NCI-H1694 treated with DMSO at 0.1 percent for 48 hours (cell line): ENCODE measurements around the gene RSPO4.

Source experiments
- DNase-seq: peaks from one replicate; lab custom pipeline; 2025; lab: John Stamatoyannopoulos, UW

RSPO4 gene

DNA sequence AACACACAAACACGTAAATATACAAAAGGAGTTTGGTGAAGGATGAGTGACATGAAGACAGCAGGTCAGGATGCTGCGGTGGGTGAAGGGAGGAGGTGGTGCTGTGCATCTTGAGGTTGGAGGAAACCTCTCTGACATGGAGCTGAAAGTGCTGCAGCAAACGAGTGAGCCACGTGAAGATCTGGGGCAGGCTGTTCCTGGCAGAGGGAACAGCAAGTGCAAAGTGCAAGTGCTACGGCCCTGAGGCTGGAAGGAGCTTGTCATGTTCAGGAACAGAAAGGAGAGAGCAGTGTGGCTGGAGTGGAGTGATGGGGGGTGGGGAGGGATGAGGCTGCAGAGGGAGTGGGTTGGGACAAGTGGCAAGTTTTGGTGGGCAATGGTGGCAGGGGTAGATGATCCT, 61.2 kb downstream of the RSPO4 start:
- no peak for DNase-seq

DNA sequence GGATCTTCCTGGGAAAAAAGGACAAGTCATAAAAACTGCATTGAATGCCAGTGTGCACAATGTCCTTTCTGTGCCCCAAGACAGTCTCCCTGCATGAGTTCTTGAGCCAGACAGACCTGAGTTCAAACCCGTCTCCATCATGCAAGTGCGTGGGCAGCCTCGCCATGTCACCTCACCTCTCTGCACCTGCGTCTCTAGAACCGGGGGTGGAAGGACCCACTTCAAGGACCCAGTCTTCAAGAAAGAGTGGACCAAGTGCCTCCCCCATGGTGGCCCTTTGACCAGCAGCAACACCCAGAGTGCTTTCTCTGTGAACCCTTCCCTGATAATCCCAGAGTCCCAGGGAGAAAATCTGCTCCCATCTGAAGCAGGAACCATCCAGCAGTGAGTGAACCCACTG, 62.5 kb downstream of the RSPO4 start:
- no peak for DNase-seq

DNA sequence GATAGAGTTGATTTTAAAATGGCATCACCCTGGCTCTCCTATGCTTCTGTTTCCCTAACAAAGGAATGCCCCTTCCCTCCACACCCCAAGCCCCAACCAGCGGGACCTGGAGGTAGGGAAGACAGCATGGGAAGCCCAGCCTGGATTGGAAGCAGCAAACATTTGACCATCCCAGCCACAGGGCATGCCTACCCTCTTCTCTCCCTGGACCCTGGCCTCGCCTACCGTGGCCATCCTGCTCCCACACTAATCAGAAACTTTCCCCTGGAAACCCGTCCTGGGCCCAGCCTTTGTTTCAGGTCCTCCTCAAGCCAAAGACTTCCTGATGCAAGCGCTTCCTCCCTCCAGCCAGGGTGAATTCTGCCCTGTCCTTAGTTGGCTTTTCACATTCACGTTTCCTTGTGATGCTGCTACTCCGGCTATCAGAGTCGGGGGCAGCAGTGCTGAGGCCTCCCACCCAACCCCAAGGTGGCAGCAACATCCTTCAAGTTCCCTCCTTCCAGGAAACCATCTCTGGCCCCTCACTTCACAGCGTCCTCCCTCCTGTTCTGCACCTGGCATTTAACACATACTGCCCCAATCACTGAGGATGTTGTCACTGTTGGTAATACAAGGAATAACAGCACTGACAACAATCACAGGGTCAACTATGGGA, 67.8 kb downstream of the RSPO4 start:
- DNase-seq = no peak

DNA sequence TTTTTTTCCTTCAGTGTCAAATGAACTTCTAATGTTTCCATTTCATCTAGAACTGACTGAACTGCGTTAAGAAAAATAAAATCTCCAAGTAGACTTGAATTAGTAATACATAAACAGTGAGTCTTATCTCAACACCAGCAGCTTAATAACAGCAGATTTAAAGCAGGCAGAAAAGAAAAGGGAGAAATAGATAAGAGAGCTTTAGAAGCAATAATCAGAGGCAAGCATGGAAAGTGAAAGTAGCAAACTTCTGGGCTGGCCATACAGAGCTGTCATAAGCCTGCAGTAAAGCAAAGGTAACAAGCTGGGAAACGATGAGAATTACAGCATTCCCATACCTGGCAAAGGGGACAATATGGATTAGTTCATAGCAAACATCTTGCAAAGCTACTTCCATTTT, 69.1 kb downstream of the RSPO4 start:
- no peak for DNase-seq

DNA sequence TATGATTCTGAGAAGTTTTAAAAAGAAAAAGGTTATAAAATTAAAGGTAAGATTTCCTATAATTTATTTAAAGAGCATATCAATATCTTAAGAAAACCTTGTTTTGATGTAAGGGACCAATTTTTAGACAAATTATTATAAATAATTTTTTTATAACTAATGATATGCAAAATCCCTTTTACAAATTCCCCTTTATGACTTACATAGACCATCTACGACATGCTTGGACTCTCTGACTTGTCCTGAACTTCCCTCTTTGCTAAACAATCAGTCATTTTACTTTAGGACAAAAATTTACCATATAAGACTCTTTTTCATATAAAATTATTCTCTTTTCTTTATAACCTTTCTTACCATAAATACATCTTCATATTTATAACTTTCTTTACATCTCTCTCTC, 70.7 kb downstream of the RSPO4 start:
- no peak for DNase-seq

DNA sequence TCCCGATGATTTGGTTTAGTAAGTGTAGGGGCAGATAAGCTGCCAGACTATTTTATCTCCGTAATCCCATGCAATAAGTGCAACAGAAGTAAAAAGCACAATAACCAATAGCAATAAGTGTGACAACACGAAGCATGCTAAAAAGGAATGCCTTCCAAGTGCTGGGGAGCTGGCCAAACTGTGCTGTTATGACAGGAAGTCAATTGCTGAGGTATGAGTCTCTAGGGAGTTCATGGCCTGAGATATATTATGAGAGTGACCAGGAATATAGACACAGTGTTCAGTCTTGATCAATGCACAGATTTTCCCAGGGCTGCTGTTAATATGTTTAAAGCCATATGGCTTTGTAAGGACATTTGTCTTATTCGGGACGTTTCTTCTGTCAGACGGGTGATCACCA, 75.4 kb downstream of the RSPO4 start:
- DNase-seq = no peak

DNA sequence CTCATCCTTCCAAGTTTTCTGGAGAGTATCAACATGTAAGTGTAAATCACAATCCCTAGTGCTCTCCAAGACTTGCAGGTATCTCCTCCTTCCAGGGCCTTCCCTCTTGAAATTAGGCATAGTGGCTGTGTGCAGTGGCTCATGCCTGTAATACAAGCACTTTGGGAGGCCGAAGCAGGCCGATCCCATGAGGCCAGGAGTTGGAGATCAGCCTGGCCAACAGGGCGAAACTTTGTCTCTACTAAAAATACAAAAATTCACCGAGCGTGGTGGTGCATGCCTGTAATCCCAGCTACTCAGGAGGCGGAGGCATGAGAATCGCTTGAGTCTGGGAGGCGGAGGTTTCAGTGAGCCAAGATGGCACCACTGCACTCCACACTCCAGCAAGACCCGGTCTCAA, 76.6 kb downstream of the RSPO4 start:
- no peak for DNase-seq

DNA sequence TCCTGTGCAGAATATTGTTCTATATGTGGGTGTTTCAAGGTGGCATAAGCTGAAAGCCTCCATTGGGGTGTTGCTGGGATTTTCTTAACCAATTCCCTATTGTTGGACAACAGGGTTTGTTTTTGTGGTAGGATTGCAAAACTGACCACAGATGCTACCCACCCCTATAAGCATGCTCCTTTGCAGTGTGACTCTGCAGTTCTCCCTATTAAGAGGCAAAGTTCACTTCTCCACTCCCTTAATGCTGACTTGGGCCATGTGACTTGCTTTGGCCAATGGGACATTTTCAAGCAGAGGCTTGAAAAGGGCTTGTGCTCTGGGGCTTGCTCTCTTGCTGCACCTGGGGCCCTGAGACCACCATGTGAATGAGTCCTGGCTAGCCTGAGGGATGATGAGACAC, 77.5 kb downstream of the RSPO4 start:
- no peak for DNase-seq

DNA sequence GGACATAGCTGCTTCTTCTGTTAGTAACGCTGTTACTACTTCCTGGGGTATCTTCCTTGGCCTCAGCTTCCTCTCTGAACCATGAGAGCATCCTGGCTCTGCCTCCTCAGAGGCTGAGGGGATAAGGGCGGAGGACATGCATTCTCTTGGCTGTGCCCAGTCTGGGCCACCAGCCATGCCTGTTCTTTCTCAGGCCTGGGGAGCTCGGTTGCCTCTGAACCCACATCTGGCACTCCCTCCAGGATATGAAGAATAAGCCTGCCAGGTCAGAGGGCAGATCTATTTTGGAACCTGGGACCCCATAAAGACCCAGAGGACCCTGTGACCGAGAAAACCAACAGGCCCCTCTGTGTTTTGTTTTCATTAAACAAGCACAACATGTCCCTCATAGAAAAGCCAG, 79.3 kb downstream of the RSPO4 start:
- DNase-seq = no peak

DNA sequence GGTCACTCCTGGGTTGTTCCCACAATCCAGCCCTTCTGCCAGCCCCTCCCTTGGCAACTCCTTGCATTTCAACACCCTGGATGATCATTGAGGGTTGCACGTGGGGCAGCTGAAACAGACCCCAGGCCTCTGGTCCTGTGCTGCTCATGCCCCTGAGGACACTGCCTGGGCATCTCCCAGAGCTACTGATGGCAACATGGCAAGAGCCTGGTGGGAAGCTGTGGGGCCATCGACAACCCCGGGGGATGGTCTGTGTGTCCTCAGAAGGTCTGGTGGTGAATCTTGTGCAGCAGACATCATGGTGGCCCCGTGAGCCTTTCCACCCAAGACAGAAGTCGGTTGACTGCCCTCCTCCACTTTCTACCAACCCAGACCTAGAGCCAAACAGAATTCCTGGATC, 81.0 kb downstream of the RSPO4 start:
- DNase-seq = no peak

DNA sequence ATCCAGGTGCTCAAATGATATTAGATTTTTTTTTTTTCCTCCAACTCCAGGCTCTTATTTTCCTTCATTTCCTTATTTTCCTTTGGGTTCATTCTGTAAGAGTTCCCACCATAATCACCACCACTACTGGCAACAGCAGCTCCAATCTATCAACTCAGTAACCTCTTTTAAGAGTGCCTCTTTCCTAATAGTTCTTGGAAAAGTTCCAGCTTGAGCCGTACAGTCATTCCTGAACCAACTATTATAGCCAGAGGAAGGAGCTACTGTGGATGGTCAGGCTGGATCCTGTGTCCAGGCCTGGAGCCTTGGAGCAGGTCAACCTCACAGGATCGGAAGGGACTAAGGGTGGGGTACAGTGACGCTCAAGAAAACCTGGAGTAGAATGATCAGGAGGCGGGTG, 81.8 kb downstream of the RSPO4 start:
- no peak for DNase-seq

DNA sequence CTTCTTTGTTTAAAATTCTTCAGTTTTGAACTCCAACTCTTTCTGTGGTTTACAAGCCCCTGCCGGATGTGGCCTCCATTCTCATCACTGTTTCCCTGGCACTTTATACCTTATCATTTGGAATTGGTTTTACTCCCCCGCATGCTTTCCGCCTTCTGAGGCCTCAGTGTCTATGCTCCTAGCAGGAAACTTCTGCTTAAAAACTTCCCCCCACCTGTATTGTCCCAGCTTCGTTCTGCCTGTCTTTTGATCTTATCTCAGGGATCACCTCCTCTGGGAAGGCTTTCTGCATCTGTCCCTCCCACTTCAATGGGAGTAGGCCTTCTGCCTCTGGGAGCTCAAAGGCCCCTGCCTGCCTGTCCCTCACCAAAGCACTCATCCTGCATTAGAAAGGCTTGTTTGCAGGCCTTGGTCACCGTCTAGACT, 82.6 kb downstream of the RSPO4 start:
- no peak for DNase-seq

DNA sequence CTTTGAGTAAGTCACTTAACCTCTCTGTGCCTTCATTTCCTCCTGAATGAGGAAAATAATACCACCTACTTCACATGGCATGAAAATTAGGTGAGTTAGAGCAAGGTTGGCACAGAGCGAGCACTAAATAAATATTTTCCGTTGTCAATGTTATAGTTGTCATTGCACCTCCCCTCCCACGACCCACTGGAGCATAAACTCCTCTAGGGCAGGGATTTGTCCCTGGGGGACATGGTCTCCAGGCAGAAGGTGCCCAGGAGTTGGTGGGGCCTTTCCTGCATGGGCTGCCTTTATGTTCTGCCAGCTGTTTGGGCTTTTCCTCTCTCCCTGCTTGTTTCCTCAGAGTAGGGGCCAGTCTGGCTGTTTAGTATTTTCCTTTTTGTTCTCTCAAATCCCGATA, 84.7 kb downstream of the RSPO4 start:
- DNase-seq = no peak

DNA sequence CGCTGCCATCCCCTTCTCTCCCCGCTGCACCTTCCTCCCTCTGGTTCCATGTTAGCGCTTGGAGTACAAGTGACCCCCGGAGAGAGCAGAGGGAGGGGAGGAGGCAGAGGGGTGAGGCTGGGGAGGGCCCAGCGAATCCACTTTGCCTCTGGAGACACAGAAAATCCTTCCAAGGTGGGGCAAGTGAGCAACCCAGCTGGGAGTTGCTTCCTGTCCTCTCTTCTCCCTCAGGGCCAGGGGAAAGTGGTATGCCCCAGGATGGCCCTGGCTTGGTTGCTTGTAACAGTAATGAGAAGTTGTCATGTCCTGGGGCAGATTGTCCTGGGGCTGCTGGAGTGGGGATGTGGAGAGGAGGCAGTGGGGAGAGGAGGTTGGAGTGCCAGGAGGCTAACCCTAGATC, 85.3 kb downstream of the RSPO4 start:
- DNase-seq = no peak

DNA sequence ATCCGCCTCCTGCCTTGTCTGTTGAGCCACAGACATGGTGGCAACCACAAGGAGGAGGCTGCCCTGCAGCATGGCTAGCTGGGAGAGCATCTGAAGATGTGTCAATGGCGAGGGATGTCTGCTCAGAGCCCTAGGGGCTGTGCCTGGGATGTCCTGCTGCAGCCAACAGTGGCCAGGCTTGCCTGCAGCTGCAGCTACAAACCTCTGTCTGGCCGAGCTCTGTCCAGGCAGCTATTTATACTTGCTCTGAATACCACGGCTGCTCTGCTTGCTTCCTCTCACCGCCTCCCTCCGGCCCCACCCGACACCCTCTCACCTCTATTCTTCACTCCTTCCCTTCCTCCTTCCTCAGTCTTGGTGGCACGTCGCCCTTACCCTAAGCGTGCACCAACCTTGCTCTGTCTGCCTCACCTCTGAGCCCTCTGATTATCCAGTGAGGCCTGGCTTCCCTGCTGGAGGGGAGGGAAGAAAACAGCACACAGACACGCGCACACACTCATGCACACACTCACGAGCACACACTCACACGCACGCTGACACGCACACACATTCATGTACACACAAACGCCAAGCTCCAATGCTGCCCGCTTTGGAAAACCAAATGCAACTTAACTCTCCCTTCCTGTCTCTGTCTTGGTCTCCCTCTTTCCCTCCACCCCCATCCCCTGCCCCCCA, 85.8 kb downstream of the RSPO4 start, which contains the start of gene ANGPT4:
Gene ANGPT4 (minus strand): TSS at position 210 of the 675 bp plus-strand sequence. CDS start 120 bp downstream, at position 90.
- DNase-seq = no peak

DNA sequence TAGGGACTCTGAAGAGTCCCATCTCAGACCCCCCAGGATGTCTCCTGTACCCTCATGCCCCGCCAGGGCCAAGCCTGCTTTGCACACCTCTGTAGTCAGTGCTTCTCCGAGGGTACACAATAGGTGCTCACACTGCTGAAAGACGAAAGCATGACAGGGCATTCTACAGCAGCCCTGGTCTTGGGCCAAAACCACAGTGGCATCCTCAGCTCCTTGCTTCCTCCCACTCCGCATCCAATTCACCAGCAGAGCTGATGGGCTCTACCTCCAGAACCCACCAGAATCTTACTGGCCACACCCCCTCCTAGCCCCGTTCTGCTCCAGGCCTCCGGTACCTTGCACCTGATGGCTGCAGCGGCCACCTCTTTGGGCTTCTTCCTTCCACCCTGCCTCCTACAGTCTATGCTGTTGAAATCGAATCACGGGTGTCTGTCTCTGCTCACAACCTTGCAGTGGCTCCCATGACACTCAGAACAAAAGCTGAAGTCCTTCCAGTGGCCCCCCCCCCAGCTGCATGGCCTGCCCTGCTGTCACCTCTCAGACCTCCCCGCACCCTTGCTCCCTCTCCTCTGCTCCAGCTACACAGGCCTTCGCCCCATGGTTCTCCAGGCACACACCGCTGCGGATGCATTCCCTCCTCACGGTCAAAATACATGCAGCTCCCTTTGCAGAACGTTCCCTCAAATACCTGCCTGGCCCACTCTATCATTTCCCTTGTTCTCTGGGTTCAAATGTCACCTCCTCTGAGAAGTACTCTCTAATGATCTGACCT, 87.2 kb downstream of the RSPO4 start:
- DNase-seq = no peak

DNA sequence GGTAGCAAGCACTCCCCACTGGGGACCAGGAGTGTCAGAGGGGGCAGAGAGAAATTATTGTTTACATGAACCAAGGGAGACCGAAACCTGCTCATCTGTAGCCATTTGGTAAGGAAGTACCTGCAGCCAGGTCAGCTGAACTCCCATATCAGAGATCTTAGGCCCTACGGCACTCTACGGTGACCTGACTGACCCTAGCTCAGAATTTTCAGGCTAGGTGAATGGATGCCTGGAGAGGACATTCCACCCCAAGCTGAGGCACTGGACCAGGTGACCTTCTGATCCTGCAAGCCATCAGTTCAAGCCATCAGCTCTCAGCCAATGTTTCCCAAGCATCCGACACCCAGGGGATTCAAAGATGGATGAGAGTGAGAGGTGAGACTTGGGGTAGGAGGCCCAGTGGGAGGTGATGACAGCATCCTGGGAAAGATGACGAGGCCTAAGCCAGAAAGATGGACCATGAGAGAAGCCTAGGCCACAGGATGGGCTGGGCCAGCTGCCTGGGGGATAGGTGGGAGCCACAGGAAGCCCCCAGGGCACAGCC, 88.7 kb downstream of the RSPO4 start:
- DNase-seq = no peak

DNA sequence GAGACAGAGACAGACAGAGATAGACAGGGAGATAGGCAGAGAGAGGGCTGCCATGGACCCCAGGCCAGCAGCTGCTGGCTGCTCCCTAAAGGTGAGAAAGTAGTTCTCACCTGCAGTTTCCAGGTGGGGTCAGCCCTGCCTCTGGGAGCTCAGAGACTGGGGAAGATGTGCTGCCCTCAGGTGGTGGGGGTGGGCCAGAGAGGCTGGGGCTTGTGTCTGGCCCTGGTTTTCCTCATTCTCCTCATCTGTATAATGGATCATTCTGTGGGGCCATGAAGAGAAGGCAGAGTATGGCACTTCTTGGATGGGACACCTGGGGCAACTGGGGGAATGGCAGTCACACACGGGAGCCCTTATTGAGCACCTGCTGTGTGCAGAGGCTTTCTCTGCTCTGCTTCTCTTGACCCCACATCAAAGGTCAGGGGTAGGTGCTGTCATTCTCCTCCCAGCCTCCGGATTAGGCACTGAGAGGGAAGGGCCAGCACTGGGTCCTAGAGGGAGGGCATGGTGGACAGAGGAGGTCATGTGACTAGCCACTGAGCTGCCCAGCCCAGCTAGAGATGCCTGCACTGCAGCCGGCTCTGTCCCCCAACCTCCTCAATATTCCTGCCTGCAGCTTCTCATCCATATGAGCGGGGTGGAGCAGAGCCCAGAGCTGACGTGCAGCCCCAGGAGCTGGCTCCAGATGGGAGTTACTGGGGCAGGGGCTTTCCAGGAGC, 90.1 kb downstream of the RSPO4 start:
- DNase-seq = no peak

DNA sequence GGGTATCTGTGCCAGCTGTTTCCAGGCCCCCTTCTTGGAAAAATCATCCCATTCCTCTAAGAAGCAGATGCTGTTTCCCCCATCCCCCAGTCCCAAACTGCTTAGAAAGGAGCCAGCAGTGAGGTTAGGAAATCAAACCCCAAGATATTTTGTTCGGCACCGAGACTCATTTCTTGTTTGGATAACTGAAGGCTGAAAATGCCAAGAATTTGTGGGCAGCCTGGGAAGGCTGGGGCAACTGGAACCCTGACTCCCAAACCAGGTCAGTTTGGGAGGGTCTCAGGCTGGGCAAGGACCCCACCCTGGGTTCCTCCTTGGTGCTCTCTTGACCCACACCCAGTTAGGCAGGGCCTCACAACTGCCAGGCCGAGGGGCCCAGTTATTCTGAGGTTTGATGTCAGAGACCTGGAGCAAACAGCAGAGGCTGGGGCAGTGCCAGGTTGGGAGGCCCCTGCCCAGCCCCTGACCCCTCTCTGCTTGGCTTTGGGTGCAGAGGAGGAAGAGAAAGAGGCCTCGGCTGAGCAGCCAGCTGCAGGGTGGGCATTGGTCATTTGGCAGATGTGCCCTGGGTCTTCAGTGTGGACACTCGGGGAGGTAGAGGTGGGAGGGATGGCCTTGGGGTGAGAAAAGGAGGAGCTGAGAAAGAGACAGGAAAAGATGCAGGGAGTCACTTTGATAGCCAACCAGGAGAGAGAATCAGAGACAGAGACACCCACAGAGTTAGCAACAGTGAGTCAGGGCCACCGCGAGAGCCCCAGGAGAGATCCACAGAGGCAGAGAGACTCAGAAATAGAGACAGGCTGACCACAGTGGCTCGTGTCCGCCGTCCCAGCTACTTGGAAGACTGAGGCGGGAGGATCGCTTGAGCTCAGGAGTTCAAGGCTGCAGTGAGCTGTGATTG, 91.0 kb downstream of the RSPO4 start:
- no peak for DNase-seq

DNA sequence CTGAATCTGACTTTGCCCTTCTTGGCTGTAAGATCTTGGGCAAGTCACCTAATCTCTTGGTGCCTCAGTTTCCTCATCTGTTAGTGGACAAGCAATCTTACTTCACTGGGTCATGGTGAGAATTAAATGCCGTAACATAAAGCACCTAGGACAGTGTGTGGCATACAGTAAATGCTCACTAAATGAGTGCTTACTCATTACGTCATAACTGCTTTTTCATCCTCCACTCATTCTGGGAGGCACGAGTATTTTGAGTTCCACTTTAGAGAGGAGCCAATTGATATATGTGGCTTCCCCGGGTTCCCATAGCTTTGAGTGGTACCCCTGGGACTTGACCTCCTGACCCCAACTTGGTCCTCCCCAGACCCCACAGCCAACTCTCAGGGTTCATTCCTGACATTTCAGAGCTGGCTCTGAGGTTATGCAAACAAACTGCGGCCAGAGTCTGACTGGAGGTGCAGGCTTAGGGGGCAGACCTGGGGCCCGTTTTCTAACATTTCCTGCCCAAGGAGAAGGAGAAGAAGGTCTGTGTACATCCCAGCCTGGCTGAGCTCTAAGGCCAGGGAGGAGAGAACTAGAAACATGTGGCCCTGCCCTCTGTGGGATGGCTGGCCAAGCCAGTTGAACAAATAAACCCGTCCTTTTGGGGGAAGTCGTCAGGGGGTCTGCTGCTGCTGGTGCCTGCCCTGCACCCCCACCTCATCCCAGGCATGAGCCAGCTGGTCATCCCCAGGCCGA, 91.8 kb downstream of the RSPO4 start:
- DNase-seq = no peak
